Thyroid gland (tissue), 4 donors: Measurements from ENCODE around the gene ZNF219. TPM values are rescaled to one million over a fixed set of nuclear protein-coding genes. Genes with fewer than 3 reads are reported as not detected.

Experiments
- DNase-seq, 2 donors: peaks; one replicate each; pipeline ENCODE4 v3.0.0-alpha.2; 2019
- H3K27ac ChIP-seq, 3 donors: fragments of 200-600 bp; sonication (generic); 1 replicate in 2 of 3; 2 replicates in 1 of 3; pipeline ENCODE4 v1.5.1; 2016 to 2019; ENCODE audit warnings: mild to moderate bottlenecking in 1 of 3, moderate library complexity in 1 of 3
- H3K27me3 ChIP-seq: fragments of 200-600 bp; sonication (generic); one replicate; pipeline ENCODE4 v1.5.1; 2019
- H3K36me3 ChIP-seq, 2 donors: fragments of 200-600 bp; sonication (generic); one replicate each; pipeline ENCODE4 v1.5.1; 2016 to 2019
- H3K4me1 ChIP-seq, 2 donors: fragments of 200-600 bp; sonication (generic); one replicate each; pipeline ENCODE4 v1.5.1; 2017 to 2019
- H3K4me3 ChIP-seq, 3 donors: fragments of 200-600 bp; sonication (generic); replicated peaks in 1 of 3; 1 replicate in 2 of 3; 2 replicates in 1 of 3; pipeline ENCODE4 v1.5.1; 2016; ENCODE audit warnings: mild to moderate bottlenecking in 1 of 3
- H3K9me3 ChIP-seq: fragments of 200-600 bp; sonication (generic); one replicate; pipeline ENCODE4 v1.5.1; 2017
- POLR2A ChIP-seq, 2 donors: fragments of 450-650 bp; IDR thresholded peaks; one replicate each; pipeline ENCODE4 v1.6.1; 2017; ENCODE audit warnings: antibody characterized with exemption in 2 of 2, mild to moderate bottlenecking in 2 of 2, moderate library complexity in 1 of 2
- WGBS, 2 donors: methylation state at CpG; one replicate each; pipeline ENCODE4 v1.1.5; 2017; 5-methylcytosine and 5-hydroxymethylcytosine counted together
- intact Hi-C: fragments of 100-400 bp; cut with DNase I; formaldehyde crosslinking; loops from one replicate; pipeline ENCODE4 v1.15.1; 2023
- total RNA-seq, 4 donors: library from RNA; depleted of rRNA; stranded (reverse); fragments of >200 nt; gene quantifications; one replicate each; pipeline ENCODE4 v1.2.3, GENCODE V29; 2016
- TF ChIP-seq, protein P1 (sequence below), 6 experiments: fragments of 200-600 bp in 3 of 6; fragments of 450-650 bp in 3 of 6; sonication (generic) in 3 of 6; IDR thresholded peaks; one replicate each; pipeline ENCODE4 v1.5.1; 2016 to 2019; ENCODE audit warnings: antibody characterized with exemption in 6 of 6, mild to moderate bottlenecking in 2 of 6, inconsistent platforms in 1 of 6, moderate library complexity in 1 of 6

The ZNF219 gene
- total RNA-seq, 4 donors from 2014 or later: 53.6 to 82.7 (median 67.3) TPM

DNA sequence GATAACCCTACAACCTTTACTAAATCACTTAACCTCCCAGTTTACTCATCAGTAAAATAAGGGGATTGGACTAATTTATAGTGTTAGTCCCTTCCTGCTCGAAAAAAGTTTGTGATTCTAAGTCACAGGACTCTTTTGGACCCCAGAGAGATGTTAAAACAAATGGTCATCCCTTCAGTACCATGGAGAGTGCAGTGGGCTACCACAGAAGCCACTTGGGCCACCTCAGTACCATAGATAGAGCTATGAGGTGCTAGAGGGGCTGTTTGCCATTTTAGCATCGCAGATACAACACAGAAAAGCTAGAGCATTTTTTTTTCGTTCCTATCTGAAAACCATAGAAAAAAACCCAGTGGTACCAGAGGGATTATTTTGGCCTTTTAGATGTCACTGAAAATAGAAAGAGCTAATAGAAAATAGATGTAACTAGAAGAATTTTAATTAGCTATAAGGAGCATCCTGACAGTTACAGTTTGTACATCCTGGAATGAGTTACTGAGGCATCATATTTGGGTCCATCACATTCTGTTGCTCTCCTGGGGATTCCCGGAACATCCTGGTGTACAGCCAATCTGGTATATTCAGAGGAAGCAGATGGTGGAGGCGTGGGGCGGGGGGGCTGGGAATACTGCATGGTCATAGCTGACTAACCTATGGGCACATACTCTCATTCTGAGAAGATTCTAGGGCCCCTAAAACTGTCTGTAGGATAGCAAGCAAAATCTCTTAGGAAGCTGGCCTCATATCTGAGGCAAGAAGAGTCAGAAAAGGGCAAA lies 2.8 kb downstream of the ZNF219 start:
- Histone ChIP-seq H3K9me3 (no peaks in the 10 kb centered on the region), H3K27ac (no peak overlapping the region), H3K4me1 (peaks cover 45 to 63% of the 10 kb centered on the region in 2 donors), H3K27me3 (no peaks in the 10 kb centered on the region), H3K36me3 (peaks cover 0 to 2% of the 10 kb centered on the region in 2 donors), H3K4me3 (no peak overlapping the region)
- TF ChIP-seq, protein P1, sequence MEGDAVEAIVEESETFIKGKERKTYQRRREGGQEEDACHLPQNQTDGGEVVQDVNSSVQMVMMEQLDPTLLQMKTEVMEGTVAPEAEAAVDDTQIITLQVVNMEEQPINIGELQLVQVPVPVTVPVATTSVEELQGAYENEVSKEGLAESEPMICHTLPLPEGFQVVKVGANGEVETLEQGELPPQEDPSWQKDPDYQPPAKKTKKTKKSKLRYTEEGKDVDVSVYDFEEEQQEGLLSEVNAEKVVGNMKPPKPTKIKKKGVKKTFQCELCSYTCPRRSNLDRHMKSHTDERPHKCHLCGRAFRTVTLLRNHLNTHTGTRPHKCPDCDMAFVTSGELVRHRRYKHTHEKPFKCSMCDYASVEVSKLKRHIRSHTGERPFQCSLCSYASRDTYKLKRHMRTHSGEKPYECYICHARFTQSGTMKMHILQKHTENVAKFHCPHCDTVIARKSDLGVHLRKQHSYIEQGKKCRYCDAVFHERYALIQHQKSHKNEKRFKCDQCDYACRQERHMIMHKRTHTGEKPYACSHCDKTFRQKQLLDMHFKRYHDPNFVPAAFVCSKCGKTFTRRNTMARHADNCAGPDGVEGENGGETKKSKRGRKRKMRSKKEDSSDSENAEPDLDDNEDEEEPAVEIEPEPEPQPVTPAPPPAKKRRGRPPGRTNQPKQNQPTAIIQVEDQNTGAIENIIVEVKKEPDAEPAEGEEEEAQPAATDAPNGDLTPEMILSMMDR (IDR thresholded peaks at IDR 0.05): no peak
- no peak for TF ChIP-seq POLR2A (IDR thresholded peaks at IDR 0.05)
- 53 to 67% methylated on average over 6 of the region's 6 CpGs for WGBS, 2 donors
- intact Hi-C loops: no loop called here
- DNase-seq: no peak

DNA sequence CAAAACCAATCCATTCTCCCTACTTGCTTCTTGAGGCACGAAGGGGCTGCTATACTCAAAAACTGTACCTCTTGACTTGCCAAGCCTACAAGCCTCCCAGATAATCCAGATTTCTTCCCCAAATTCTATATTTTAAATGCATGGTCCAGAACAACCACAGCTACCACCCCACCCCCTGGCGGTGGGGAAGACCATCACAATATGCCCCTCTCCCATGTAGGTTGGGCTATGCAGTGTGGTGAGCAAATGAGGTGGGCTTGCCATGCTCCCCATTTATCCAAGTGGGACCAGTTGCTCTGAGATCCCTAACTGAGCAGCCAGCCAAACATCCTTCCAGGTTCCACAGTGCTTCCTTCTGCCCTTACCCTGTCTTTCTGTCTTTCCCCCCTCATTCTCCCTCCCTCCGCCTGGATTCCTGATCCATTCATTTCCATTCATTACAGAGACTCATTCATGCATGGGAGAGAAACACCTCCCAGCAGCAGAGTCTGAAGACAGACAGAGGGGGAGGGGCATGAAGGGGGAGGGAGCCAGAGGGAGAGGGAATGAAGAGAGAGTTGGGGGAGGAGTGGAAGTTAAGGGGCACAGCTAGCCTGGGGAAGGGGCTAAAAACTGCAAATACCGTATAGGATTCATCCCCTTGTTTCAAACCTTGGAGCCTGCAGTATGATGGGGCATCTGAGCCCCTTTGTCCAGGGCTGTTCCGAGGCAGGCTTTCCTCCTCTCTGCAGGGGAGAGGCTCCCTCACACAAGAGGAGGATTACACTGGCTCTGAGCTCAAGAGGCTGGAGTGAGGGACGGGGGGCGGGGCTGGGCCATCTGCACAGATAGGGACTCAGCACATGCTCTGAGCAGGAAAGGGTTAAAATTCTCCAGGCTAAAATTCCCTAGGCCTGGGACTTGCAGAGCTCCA lies 4.4 kb downstream of the ZNF219 start:
- no peaks in the 10 kb centered on the region for H3K27me3 ChIP-seq
- no peaks in the 10 kb centered on the region for H3K9me3 ChIP-seq
- H3K27ac ChIP-seq: peak overlapping the region; percentile 25 to 44 (median 38)
- peaks cover 41 to 59% of the 10 kb centered on the region in 2 donors for H3K4me1 ChIP-seq
- TF ChIP-seq, protein P1 (IDR thresholded peaks at IDR 0.05): peak in 1 of 6 experiments; percentile 14
- peak in 1 of 2 donors; percentile 19 for TF ChIP-seq POLR2A (IDR thresholded peaks at IDR 0.05)
- intact Hi-C loops: loop anchor here (2.0 to 5.0 kb wide), 2 partner anchors 25 to 77 kb away; no protein-coding TSS in a partner anchor
- peak; percentile 65 to 73 for DNase-seq
- no peak overlapping the region for H3K4me3 ChIP-seq
- peaks cover 3 to 15% of the 10 kb centered on the region in 2 donors for H3K36me3 ChIP-seq
- WGBS, 2 donors: 38% methylated on average over 7 of the region's 7 CpGs

DNA sequence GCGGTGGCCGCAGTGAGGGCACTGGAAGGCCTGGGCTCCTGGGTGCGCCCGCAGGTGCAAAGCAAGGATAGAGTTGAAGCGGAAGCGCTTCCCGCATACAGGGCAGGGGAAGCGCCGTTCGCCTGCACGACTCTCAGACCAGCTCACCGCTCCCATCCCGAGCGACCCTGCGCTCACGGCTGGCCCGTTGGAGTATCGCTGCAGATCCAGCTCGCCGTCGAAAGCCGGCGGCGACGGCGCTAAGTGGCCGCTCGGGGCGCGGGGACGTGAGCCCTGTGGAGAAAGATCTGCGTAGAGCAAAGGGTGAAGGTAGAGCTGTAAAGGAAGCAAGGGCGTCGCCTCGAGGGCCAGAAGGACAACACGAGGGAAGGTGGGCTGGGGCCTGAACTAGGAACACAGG lies 5.4 kb downstream of the ZNF219 start:
- peaks cover 39 to 57% of the 10 kb centered on the region in 2 donors for H3K4me1 ChIP-seq
- no peaks in the 10 kb centered on the region for H3K27me3 ChIP-seq
- no peaks in the 10 kb centered on the region for H3K9me3 ChIP-seq
- H3K4me3 ChIP-seq: no peak overlapping the region
- TF ChIP-seq, protein P1 (IDR thresholded peaks at IDR 0.05): no peak
- no peak for TF ChIP-seq POLR2A (IDR thresholded peaks at IDR 0.05)
- intact Hi-C loops: loop anchor here (2.0 to 5.0 kb wide), 2 partner anchors 24 to 76 kb away; no protein-coding TSS in a partner anchor
- H3K36me3 ChIP-seq: peaks cover 10 to 15% of the 10 kb centered on the region in 2 donors
- peak overlapping the region in 2 of 3 donors; percentile 25 to 96 for H3K27ac ChIP-seq
- 71 to 77% methylated on average over 30 to 32 of the region's 36 CpGs for WGBS, 2 donors
- DNase-seq: no peak

DNA sequence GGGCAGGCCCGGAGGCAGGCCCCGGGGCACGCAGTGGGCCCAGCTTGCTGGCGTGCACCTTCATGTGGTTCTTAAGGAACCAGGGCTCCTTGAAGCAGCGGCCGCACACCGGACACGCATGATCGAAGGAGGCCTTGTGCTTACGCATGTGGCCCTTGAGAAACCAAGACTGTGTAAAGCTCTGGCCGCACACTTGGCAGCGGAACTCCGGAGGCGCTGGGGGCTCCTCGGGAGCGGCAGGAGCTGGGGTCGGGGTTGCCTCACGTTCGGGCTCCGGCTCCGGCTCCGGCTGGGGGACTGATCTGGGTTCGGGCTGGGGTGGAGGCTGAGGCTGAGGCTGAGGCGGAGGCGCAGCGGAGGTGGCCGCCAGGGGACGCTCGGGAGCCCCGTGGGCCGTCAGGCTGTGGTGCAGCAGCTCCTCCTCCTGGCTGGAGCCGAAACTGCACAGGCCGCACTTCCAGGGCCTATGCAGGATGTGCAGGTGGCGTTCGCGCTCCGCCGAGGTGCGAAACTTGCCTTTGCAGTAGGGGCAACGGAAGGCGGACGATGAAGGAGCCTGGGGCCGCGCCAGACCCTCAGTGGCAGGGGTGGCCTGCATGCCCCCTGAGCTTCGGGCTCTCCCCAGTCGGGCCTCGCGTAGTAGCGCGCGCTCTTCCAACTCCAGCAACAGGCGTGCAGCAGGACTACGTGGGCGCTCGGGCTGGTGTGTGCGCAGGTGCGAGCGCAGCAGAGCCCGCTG lies 6.0 kb downstream of the ZNF219 start:
- H3K27me3 ChIP-seq: no peaks in the 10 kb centered on the region
- no peaks in the 10 kb centered on the region for H3K9me3 ChIP-seq
- intact Hi-C loops: loop anchor here (2.0 to 5.0 kb wide), 2 partner anchors 24 to 75 kb away; no protein-coding TSS in a partner anchor
- DNase-seq: peak; percentile 94 to 95
- peak overlapping the region in 1 of 3 donors; percentile 11 for H3K4me3 ChIP-seq
- peak in 1 of 2 donors; percentile 85 for TF ChIP-seq POLR2A (IDR thresholded peaks at IDR 0.05)
- TF ChIP-seq, protein P1 (IDR thresholded peaks at IDR 0.05): peak; percentile 99 to 100 (median 100)
- peaks cover 35 to 56% of the 10 kb centered on the region in 2 donors for H3K4me1 ChIP-seq
- peak overlapping the region; percentile 83 to 98 (median 96) for H3K27ac ChIP-seq
- peaks cover 11 to 15% of the 10 kb centered on the region in 2 donors for H3K36me3 ChIP-seq
- WGBS, 2 donors: 40 to 46% methylated on average over 18 to 35 of the region's 59 CpGs
